A673 (cell line): ENCODE data around the gene ADAMTS9.

Experiments
- EZH2 ChIP-seq: fragments of 200-600 bp; sonication (generic); IDR thresholded peaks from 2 replicates; pipeline ENCODE4 v1.6.1; 2017; ENCODE audit warnings: borderline replicate concordance, low read depth, mild to moderate bottlenecking, mixed read lengths, antibody characterized with exemption, low read length; ENCODE audit not compliant: poor library complexity, severe bottlenecking
- TF ChIP-seq, protein P1 (sequence below): fragments of 300-800, 200-600 bp; sonication (generic); conservative IDR thresholded peaks from 2 replicates; pipeline ENCODE4 v1.5.1; 2017; ENCODE audit warnings: low read depth, mild to moderate bottlenecking, antibody characterized with exemption, low read length, moderate library complexity, mixed read lengths

DNA sequence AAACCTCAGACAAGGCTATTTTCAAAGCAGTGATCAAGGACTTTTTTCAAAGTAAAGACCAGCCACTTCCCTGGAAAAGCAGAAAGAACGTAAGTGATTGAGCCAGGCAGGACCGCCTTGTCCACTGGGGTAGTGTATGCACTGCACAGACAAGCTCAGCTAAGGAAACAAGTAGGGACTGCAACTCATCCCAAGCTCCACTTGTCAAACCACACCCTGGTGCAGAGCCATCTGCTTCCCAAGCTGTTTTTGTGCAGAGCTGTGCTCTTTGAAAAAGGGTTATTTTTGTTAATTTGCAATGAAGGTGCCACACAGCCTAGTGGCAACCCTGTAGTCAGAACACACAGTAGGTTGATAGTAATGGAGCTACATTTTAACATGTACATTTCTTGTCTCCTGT, 193.3 kb downstream of the ADAMTS9 start:
- TF ChIP-seq, protein P1, sequence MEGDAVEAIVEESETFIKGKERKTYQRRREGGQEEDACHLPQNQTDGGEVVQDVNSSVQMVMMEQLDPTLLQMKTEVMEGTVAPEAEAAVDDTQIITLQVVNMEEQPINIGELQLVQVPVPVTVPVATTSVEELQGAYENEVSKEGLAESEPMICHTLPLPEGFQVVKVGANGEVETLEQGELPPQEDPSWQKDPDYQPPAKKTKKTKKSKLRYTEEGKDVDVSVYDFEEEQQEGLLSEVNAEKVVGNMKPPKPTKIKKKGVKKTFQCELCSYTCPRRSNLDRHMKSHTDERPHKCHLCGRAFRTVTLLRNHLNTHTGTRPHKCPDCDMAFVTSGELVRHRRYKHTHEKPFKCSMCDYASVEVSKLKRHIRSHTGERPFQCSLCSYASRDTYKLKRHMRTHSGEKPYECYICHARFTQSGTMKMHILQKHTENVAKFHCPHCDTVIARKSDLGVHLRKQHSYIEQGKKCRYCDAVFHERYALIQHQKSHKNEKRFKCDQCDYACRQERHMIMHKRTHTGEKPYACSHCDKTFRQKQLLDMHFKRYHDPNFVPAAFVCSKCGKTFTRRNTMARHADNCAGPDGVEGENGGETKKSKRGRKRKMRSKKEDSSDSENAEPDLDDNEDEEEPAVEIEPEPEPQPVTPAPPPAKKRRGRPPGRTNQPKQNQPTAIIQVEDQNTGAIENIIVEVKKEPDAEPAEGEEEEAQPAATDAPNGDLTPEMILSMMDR: no peak
- no peak for TF ChIP-seq EZH2
